Measurements from ENCODE around the gene ZNF385B.

DNA sequence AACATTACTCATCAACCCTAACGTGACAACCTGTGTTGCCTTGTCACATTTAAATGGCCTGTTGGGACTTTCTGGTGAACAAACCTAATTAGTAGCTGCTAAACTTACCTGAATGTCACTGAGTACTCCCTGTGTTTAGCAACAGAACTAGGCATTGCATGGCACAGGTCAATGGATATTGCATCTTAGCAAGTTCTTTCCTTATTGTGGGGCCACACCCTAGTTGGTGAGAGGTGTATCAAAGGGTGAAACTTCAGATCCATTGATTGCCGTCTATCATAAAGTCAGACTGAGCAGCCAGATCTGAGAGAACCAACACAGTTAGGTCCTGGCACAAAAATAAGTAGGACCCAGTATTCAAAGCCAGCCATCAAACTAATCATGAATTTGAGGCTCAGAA, 29.8 kb upstream of the ZNF385B start:
- no peak for TF ChIP-seq POLR2A (IDR thresholded peaks at IDR 0.05; ENCODE audit: extremely low read depth, insufficient read length)
- TF ChIP-seq, protein P1, sequence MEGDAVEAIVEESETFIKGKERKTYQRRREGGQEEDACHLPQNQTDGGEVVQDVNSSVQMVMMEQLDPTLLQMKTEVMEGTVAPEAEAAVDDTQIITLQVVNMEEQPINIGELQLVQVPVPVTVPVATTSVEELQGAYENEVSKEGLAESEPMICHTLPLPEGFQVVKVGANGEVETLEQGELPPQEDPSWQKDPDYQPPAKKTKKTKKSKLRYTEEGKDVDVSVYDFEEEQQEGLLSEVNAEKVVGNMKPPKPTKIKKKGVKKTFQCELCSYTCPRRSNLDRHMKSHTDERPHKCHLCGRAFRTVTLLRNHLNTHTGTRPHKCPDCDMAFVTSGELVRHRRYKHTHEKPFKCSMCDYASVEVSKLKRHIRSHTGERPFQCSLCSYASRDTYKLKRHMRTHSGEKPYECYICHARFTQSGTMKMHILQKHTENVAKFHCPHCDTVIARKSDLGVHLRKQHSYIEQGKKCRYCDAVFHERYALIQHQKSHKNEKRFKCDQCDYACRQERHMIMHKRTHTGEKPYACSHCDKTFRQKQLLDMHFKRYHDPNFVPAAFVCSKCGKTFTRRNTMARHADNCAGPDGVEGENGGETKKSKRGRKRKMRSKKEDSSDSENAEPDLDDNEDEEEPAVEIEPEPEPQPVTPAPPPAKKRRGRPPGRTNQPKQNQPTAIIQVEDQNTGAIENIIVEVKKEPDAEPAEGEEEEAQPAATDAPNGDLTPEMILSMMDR (IDR thresholded peaks at IDR 0.05; ENCODE audit: low read depth, low read length) = no peak
- no peak for TF ChIP-seq MYC (IDR thresholded peaks at IDR 0.05; ENCODE audit: low read depth, low read length)

Measured in NB4 (cell line).